Endothelial cell (in vitro differentiated cells): ENCODE results near the gene GLUD2. TPM values are rescaled to one million over a fixed set of nuclear protein-coding genes. Genes with fewer than 3 reads are reported as not detected.

Experiments used
- DNase-seq: peaks from one replicate; pipeline ENCODE4 v3.0.0; 2021; ENCODE audit warnings: low spot score
- H3K27ac Mint-ChIP-seq: one replicate; pipeline ENCODE4 v1.8.0; 2021; ENCODE audit warnings: mixed read lengths, inconsistent platforms; ENCODE audit not compliant: unreplicated experiment
- H3K27me3 Mint-ChIP-seq: one replicate; pipeline ENCODE4 v1.8.0; 2021; ENCODE audit warnings: mild to moderate bottlenecking, moderate library complexity, mixed read lengths, inconsistent platforms; ENCODE audit not compliant: unreplicated experiment
- H3K36me3 Mint-ChIP-seq: one replicate; pipeline ENCODE4 v1.8.0; 2021; ENCODE audit warnings: mild to moderate bottlenecking, low read depth, mixed read lengths, inconsistent platforms; ENCODE audit not compliant: unreplicated experiment
- H3K4me1 Mint-ChIP-seq: one replicate; pipeline ENCODE4 v1.8.0; 2021; ENCODE audit warnings: mild to moderate bottlenecking, mixed read lengths, inconsistent platforms; ENCODE audit not compliant: unreplicated experiment
- H3K4me3 Mint-ChIP-seq: one replicate; pipeline ENCODE4 v1.8.0; 2021; ENCODE audit warnings: mild to moderate bottlenecking, mixed read lengths, inconsistent platforms; ENCODE audit not compliant: unreplicated experiment
- H3K9me3 Mint-ChIP-seq: one replicate; pipeline ENCODE4 v1.8.0; 2021; ENCODE audit warnings: mixed read lengths, inconsistent platforms; ENCODE audit not compliant: unreplicated experiment
- CTCF ChIP-seq: fragments of 200-600 bp; sonication (generic); IDR thresholded peaks from one replicate; pipeline ENCODE4 v1.5.0; 2021; ENCODE audit warnings: antibody characterized with exemption; ENCODE audit not compliant: unreplicated experiment
- total RNA-seq: library from RNA; stranded (reverse); fragmentation: NEBNext Ultra II Directional; extraction: Animal tissue kit (Norgen Biotek cat#: 25700); gene quantifications from one replicate; pipeline ENCODE4 v1.2.1, GENCODE V29; 2021; ENCODE audit not compliant: unreplicated experiment

Gene GLUD2
- total RNA-seq, 1 donor from 2014 or later = 0.46 TPM

- H3K27me3 Mint-ChIP-seq = peaks cover 1% of the 10 kb centered on the region
- no peaks in the 10 kb centered on the region for H3K9me3 Mint-ChIP-seq
- no peak for TF ChIP-seq CTCF
- no peak overlapping the region for H3K4me3 Mint-ChIP-seq
- no peak for DNase-seq
- no peak overlapping the region for H3K27ac Mint-ChIP-seq
- no peaks in the 10 kb centered on the region for H3K36me3 Mint-ChIP-seq
- no peaks in the 10 kb centered on the region for H3K4me1 Mint-ChIP-seq
Measured at GRCh38 chrX:121030083-121030482, 17.3 kb upstream of the GLUD2 start.

GRCh38 chrX:121032531-121032930 lies 14.9 kb upstream of the GLUD2 start:
- H3K4me3 Mint-ChIP-seq = no peak overlapping the region
- no peak for DNase-seq
- H3K4me1 Mint-ChIP-seq = no peaks in the 10 kb centered on the region
- TF ChIP-seq CTCF = no peak
- no peaks in the 10 kb centered on the region for H3K36me3 Mint-ChIP-seq
- H3K27me3 Mint-ChIP-seq = no peaks in the 10 kb centered on the region
- no peaks in the 10 kb centered on the region for H3K9me3 Mint-ChIP-seq
- H3K27ac Mint-ChIP-seq = no peak overlapping the region

GRCh38 chrX:121036137-121036536 lies 11.3 kb upstream of the GLUD2 start:
- no peak for DNase-seq
- H3K4me3 Mint-ChIP-seq = no peak overlapping the region

GRCh38 chrX:121036951-121037350 lies 10.5 kb upstream of the GLUD2 start:
- Mint-ChIP-seq H3K36me3 (no peaks in the 10 kb centered on the region), H3K4me3 (no peak overlapping the region), H3K4me1 (no peaks in the 10 kb centered on the region), H3K27me3 (no peaks in the 10 kb centered on the region), H3K9me3 (no peaks in the 10 kb centered on the region), H3K27ac (no peak overlapping the region)
- DNase-seq = no peak
- TF ChIP-seq CTCF = no peak

More at GRCh38 chrX:121036137-121036536, 11.3 kb upstream of the GLUD2 start:
- no peak for TF ChIP-seq CTCF
- Mint-ChIP-seq H3K4me1 (no peaks in the 10 kb centered on the region), H3K27me3 (no peaks in the 10 kb centered on the region), H3K27ac (no peak overlapping the region), H3K36me3 (no peaks in the 10 kb centered on the region), H3K9me3 (no peaks in the 10 kb centered on the region)

- DNase-seq = no peak
- H3K27me3 Mint-ChIP-seq = peaks cover 3% of the 10 kb centered on the region
- H3K4me3 Mint-ChIP-seq = no peak overlapping the region
- H3K27ac Mint-ChIP-seq = no peak overlapping the region
- no peaks in the 10 kb centered on the region for H3K4me1 Mint-ChIP-seq
- no peaks in the 10 kb centered on the region for H3K36me3 Mint-ChIP-seq
- no peaks in the 10 kb centered on the region for H3K9me3 Mint-ChIP-seq
- no peak for TF ChIP-seq CTCF
Measured at GRCh38 chrX:121050781-121051180, 3.4 kb downstream of the GLUD2 start.
